Heart left ventricle (tissue), 13 donors: Measurements from ENCODE around the gene ASB2.

Experiments
- CTCF ChIP-seq, 12 donors: fragments of 200-600 bp; sonication (generic) in 4 of 12; IDR thresholded peaks; one replicate each; pipeline versions ENCODE4 v1.5.0 to v1.8.0; 2018 to 2022; ENCODE audit warnings: antibody characterized with exemption in 12 of 12, mild to moderate bottlenecking in 5 of 12
- POLR2A ChIP-seq, 2 donors: fragments of 450-650 bp; IDR thresholded peaks; one replicate each; pipeline ENCODE4 v1.6.1; 2017; ENCODE audit warnings: antibody characterized with exemption in 2 of 2, mild to moderate bottlenecking in 2 of 2, moderate library complexity in 2 of 2
- donor health status: ischemic (EF 13 %, LVEDD 7.1; RV severe dilation, severe dysfunction).
- donor health status: DM: no; HTN: yes; CAD: no.
- donor health status: DM: no; HTN: no; CAD: no.
- donor health status: ischemic (EF 25% LVEDD 6.9; RV normal size, moderate dysfunction).
- donor health status: ischemic (EF 25% LVEDD 5.7; RV mildly dilated, moderate dysfunction).
- donor health status: ischemic (EF 35%, LVEDD 5.7; RV mildly dilated, moderate dysfunction).
- donor health status: nonischemic (EF 11% LVEDD 7.7; RV severe dilation, severe dysfunction).
- donor health status: DM: yes; HTN: yes; CAD: no.
- donor health status: PGD.
- donor health status: ischemic (EF 29% LVEDD 5.4; RV normal size, mild dysfunction).
- donor health status: nonischemic (EF 23%, LVEDD 6.1; RV moderate dilation, normal function).

GRCh38 chr14:94011795-94012194 lies 35.4 kb upstream of the ASB2 start:
- TF ChIP-seq CTCF (IDR thresholded peaks at IDR 0.05), result no peak
- no peak for TF ChIP-seq POLR2A (IDR thresholded peaks at IDR 0.05)
